ENCODE measurements around the gene CDC42SE2. TPM values are rescaled to one million over a fixed set of nuclear protein-coding genes. Genes with fewer than 3 reads are reported as not detected.
A peak's percentile ranks its signal among the peaks of the same experiment; 100 is the strongest.

The CDC42SE2 gene
- polyA plus RNA-seq, 3 donors = 34.4 to 135 (median 92.6) TPM

DNA sequence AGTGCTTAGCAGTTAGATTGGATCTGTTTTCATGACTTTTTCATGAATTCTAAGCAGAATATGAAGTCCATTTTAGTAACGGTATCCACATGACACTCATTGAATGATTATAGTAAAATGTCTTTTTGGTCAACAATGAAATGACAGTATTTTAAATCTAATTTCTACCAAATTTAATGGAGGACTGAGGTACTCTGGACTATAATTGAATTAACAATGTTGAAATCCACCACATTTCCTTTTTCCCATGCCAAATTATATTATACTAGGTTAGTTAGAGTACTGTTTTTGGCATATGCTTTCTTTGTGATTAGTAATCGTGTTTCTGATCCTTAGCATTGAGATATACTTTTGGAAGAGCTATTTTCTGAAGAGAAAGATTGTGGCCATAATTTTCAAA lies 40.6 kb downstream of the CDC42SE2 start:
- H3K4me3 Mint-ChIP-seq = no peak overlapping the region
- H3K4me3 ChIP-seq (replicated peaks in 1 of 3; ENCODE audit: low read depth in 2 of 3, low read length in 3 of 3) = no peak overlapping the region
- peaks cover 76% of the 10 kb centered on the region for H4K20me1 ChIP-seq (ENCODE audit: insufficient read depth, low read length)
- TF ChIP-seq, protein P1, sequence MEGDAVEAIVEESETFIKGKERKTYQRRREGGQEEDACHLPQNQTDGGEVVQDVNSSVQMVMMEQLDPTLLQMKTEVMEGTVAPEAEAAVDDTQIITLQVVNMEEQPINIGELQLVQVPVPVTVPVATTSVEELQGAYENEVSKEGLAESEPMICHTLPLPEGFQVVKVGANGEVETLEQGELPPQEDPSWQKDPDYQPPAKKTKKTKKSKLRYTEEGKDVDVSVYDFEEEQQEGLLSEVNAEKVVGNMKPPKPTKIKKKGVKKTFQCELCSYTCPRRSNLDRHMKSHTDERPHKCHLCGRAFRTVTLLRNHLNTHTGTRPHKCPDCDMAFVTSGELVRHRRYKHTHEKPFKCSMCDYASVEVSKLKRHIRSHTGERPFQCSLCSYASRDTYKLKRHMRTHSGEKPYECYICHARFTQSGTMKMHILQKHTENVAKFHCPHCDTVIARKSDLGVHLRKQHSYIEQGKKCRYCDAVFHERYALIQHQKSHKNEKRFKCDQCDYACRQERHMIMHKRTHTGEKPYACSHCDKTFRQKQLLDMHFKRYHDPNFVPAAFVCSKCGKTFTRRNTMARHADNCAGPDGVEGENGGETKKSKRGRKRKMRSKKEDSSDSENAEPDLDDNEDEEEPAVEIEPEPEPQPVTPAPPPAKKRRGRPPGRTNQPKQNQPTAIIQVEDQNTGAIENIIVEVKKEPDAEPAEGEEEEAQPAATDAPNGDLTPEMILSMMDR (IDR thresholded peaks at IDR 0.05) = no peak
- no peaks in the 10 kb centered on the region for H3K27me3 Mint-ChIP-seq (ENCODE audit: low read depth in 3 of 3)
- no peaks in the 10 kb centered on the region for H3K9me3 ChIP-seq (replicated peaks in 1 of 2; ENCODE audit: control insufficient read depth in 1 of 2, insufficient read depth in 1 of 2, low read length in 2 of 2)
- no peak overlapping the region for H3K27ac Mint-ChIP-seq
- H3K27ac ChIP-seq (ENCODE audit: low read depth in 1 of 2, low read length in 2 of 2) = no peak overlapping the region
- peaks cover 37% of the 10 kb centered on the region for H3K4me1 Mint-ChIP-seq
- H3K36me3 ChIP-seq (replicated peaks in 1 of 2; ENCODE audit: control insufficient read depth in 1 of 2, insufficient read depth in 2 of 2, low read length in 2 of 2) = no peaks in the 10 kb centered on the region
- H2AFZ ChIP-seq (ENCODE audit: insufficient read depth, low read depth, low read length, poor library complexity, severe bottlenecking) = no peak overlapping the region
- H3K4me1 ChIP-seq (ENCODE audit: control insufficient read depth in 1 of 2, insufficient read depth in 2 of 2, low read length in 2 of 2) = no peaks in the 10 kb centered on the region
- H3K9ac ChIP-seq (ENCODE audit: insufficient read depth, low read length, poor library complexity, severe bottlenecking) = no peak overlapping the region
- H3K79me2 ChIP-seq (ENCODE audit: insufficient read depth, low read length) = peaks cover 85% of the 10 kb centered on the region
- H3K27me3 ChIP-seq (ENCODE audit: control insufficient read depth in 2 of 2, insufficient read depth in 2 of 2, low read length in 2 of 2) = no peaks in the 10 kb centered on the region
- no CpG with 5 or more reads among the region's 2 CpGs for WGBS (ENCODE audit: insufficient coverage)
- intact Hi-C loops (cut with micrococcal nuclease) = no loop called here
- peaks cover 3 to 5% of the 10 kb centered on the region in 2 donors for H3K36me3 Mint-ChIP-seq
- no peak overlapping the region for H3K4me2 ChIP-seq (replicated peaks; ENCODE audit: extremely low read depth, low read length, poor library complexity, severe bottlenecking)
- no peak for DNase-seq
- peaks cover 0 to 5% (median 0%) of the 10 kb centered on the region in 7 donors for H3K9me3 Mint-ChIP-seq

- peaks cover 77% of the 10 kb centered on the region for H3K79me2 ChIP-seq (ENCODE audit: insufficient read depth, low read length)
- H3K27ac Mint-ChIP-seq = peak overlapping the region in 3 of 7 donors; percentile 30 to 69 (median 66)
- intact Hi-C loops (cut with micrococcal nuclease) = no loop called here
These were observed 41.4 kb downstream of the CDC42SE2 start for GRCh38 chr5:131305138-131305689.

More at GRCh38 chr5:131305138-131305689, 41.4 kb downstream of the CDC42SE2 start:
- TF ChIP-seq, protein P1 (IDR thresholded peaks at IDR 0.05) = no peak
- no peaks in the 10 kb centered on the region for H3K36me3 ChIP-seq (replicated peaks in 1 of 2; ENCODE audit: control insufficient read depth in 1 of 2, insufficient read depth in 2 of 2, low read length in 2 of 2)
- peak in 1 of 3 donors; percentile 17 for DNase-seq
- H3K9me3 ChIP-seq (replicated peaks in 1 of 2; ENCODE audit: control insufficient read depth in 1 of 2, insufficient read depth in 1 of 2, low read length in 2 of 2) = no peaks in the 10 kb centered on the region
- Mint-ChIP-seq H3K4me3 (no peak overlapping the region), H3K36me3 (peaks cover 1 to 5% of the 10 kb centered on the region in 2 donors), H3K9me3 (peaks cover 0 to 5% (median 0%) of the 10 kb centered on the region in 7 donors), H3K4me1 (peaks cover 35% of the 10 kb centered on the region), H3K27me3 (ENCODE audit: low read depth in 3 of 3) (no peaks in the 10 kb centered on the region)
- H2AFZ ChIP-seq (ENCODE audit: insufficient read depth, low read depth, low read length, poor library complexity, severe bottlenecking) = no peak overlapping the region
- no peak overlapping the region for H3K9ac ChIP-seq (ENCODE audit: insufficient read depth, low read length, poor library complexity, severe bottlenecking)
- H3K4me3 ChIP-seq (replicated peaks in 1 of 3; ENCODE audit: low read depth in 2 of 3, low read length in 3 of 3) = no peak overlapping the region
- H3K27me3 ChIP-seq (ENCODE audit: control insufficient read depth in 2 of 2, insufficient read depth in 2 of 2, low read length in 2 of 2) = no peaks in the 10 kb centered on the region
- 38% methylated on average over 1 of the region's 2 CpGs for WGBS (ENCODE audit: insufficient coverage)
- peaks cover 68% of the 10 kb centered on the region for H4K20me1 ChIP-seq (ENCODE audit: insufficient read depth, low read length)
- H3K27ac ChIP-seq (ENCODE audit: low read depth in 1 of 2, low read length in 2 of 2) = peak overlapping the region in 1 of 2 donors; percentile 33
- H3K4me1 ChIP-seq (ENCODE audit: control insufficient read depth in 1 of 2, insufficient read depth in 2 of 2, low read length in 2 of 2) = no peaks in the 10 kb centered on the region
- H3K4me2 ChIP-seq (replicated peaks; ENCODE audit: extremely low read depth, low read length, poor library complexity, severe bottlenecking) = no peak overlapping the region
